Colonic mucosa (tissue), 4 donors: ENCODE measurements around the gene HSF4. TPM values are rescaled to one million over a fixed set of nuclear protein-coding genes. Genes with fewer than 3 reads are reported as not detected.

Source experiments
- DNase-seq: peaks from one replicate; pipeline ENCODE4 v3.0.0-alpha.2; 2020
- H3K27ac ChIP-seq: fragments of 200-600 bp; one replicate; pipeline ENCODE4 v1.8.0; 2021
- H3K27me3 ChIP-seq: fragments of 200-600 bp; one replicate; pipeline ENCODE4 v1.8.0; 2021
- H3K36me3 ChIP-seq: fragments of 200-600 bp; one replicate; pipeline ENCODE4 v1.8.0; 2021
- H3K4me1 ChIP-seq: fragments of 200-600 bp; one replicate; pipeline ENCODE4 v1.8.0; 2021; ENCODE audit warnings: mild to moderate bottlenecking
- H3K4me3 ChIP-seq: fragments of 200-600 bp; one replicate; pipeline ENCODE4 v1.8.0; 2021
- H3K9ac ChIP-seq, 2 donors: one replicate each; pipeline ENCODE4 v1.7.0; 2013; ENCODE audit warnings: control low read depth in 2 of 2, low read depth in 2 of 2, low read length in 2 of 2
- H3K9me3 ChIP-seq: fragments of 200-600 bp; one replicate; pipeline ENCODE4 v1.8.0; 2021
- intact Hi-C: fragments of 100-400 bp; cut with DNase I; formaldehyde crosslinking; loops from one replicate; pipeline ENCODE4 v1.14.1; 2022
- total RNA-seq, 2 donors: library from RNA; stranded (reverse); fragmentation: NEBNext Ultra II Directional in 1 of 2; extraction: Animal tissue kit (Norgen Biotek cat#: 25700) in 1 of 2; gene quantifications; one replicate each; pipeline ENCODE4 v1.2.1, GENCODE V29; 2021
- TF ChIP-seq, protein P1 (sequence below): fragments of 200-600 bp; IDR thresholded peaks from one replicate; pipeline ENCODE4 v1.8.0; 2022; ENCODE audit warnings: antibody characterized with exemption, mild to moderate bottlenecking
- donor health status: healthy.
- donor health status: DM: no; HTN: no; CAD: no.
- donor health status: DM: no; HTN: no; CAD: no.

Gene HSF4
- total RNA-seq, 2 donors from 2014 or later: 23.6 TPM

- Histone ChIP-seq H3K27me3 (no peaks in the 10 kb centered on the region), H3K9ac (peak overlapping the region; percentile 98 to 99), H3K36me3 (peaks cover 22% of the 10 kb centered on the region), H3K4me1 (peaks cover 18% of the 10 kb centered on the region), H3K4me3 (peak overlapping the region; percentile 100), H3K9me3 (no peaks in the 10 kb centered on the region), H3K27ac (no peak overlapping the region)
- DNase-seq: no peak
- intact Hi-C loops: no loop called here
- TF ChIP-seq, protein P1, sequence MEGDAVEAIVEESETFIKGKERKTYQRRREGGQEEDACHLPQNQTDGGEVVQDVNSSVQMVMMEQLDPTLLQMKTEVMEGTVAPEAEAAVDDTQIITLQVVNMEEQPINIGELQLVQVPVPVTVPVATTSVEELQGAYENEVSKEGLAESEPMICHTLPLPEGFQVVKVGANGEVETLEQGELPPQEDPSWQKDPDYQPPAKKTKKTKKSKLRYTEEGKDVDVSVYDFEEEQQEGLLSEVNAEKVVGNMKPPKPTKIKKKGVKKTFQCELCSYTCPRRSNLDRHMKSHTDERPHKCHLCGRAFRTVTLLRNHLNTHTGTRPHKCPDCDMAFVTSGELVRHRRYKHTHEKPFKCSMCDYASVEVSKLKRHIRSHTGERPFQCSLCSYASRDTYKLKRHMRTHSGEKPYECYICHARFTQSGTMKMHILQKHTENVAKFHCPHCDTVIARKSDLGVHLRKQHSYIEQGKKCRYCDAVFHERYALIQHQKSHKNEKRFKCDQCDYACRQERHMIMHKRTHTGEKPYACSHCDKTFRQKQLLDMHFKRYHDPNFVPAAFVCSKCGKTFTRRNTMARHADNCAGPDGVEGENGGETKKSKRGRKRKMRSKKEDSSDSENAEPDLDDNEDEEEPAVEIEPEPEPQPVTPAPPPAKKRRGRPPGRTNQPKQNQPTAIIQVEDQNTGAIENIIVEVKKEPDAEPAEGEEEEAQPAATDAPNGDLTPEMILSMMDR: no peak
These were observed 29.0 kb downstream of the HSF4 start for GRCh38 chr16:67193536-67193935.

- H3K4me1 ChIP-seq: peaks cover 18% of the 10 kb centered on the region
These were observed 29.7 kb downstream of the HSF4 start for GRCh38 chr16:67194260-67194659.

DNA sequence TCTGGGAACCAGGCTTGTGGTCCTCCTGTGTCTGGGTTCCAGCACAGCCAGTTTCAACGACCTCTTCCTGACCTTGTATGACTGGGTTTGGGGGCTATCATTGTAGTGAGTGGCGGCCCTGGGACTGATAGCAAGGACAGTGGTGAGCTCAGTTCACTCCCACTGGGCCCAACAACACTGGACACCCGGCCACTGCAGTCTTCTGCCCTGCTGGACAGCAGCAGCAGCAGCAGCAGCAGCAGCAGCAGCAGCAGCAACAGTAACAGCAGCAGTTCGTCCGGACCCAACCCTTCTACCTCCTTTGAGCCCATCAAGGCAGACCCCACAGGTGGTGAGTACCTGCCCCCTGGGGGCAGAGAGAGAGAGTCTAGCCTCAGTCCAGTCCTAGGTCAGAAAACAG lies 31.1 kb downstream of the HSF4 start:
- TF ChIP-seq, protein P1: no peak
- H3K36me3 ChIP-seq: peaks cover 22% of the 10 kb centered on the region
- peaks cover 18% of the 10 kb centered on the region for H3K4me1 ChIP-seq

More at GRCh38 chr16:67194260-67194659, 29.7 kb downstream of the HSF4 start:
- intact Hi-C loops: no loop called here
- TF ChIP-seq, protein P1: no peak
- no peak overlapping the region for H3K4me3 ChIP-seq
- H3K9ac ChIP-seq: peak overlapping the region; percentile 37 to 99
- H3K9me3 ChIP-seq: no peaks in the 10 kb centered on the region
- DNase-seq: no peak
- H3K27ac ChIP-seq: no peak overlapping the region
- H3K36me3 ChIP-seq: peaks cover 22% of the 10 kb centered on the region
- no peaks in the 10 kb centered on the region for H3K27me3 ChIP-seq

DNA sequence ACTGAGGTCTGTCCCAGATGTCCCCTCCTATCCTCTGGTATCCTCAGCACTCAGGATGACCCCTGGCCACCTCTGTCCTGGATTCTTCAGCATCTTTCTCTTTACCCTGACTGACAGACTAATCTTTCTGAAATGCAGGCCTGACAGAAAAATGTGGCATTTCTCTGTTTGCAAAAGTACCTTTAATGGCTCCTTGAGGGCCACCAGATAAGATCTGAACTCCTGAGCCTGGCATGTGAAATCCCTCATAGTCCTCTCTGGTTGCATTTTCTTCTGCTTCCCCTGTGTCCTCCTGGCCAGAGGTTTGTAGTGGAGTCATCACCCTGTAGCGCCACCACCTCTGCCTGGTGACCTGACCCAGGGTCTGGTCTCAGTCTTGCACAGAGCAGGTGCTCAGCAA lies 32.3 kb downstream of the HSF4 start:
- Histone ChIP-seq H3K4me3 (no peak overlapping the region), H3K36me3 (peaks cover 22% of the 10 kb centered on the region), H3K9ac (no peak overlapping the region), H3K27me3 (no peaks in the 10 kb centered on the region), H3K27ac (no peak overlapping the region), H3K4me1 (peaks cover 13% of the 10 kb centered on the region), H3K9me3 (no peaks in the 10 kb centered on the region)
- TF ChIP-seq, protein P1: no peak
- DNase-seq: no peak
- intact Hi-C loops: loop anchor here (5.0 kb wide), 1 partner anchor 85 kb away; no protein-coding TSS in a partner anchor

More for the DNA sequence above, 31.1 kb downstream of the HSF4 start:
- DNase-seq: no peak
- Histone ChIP-seq H3K4me3 (no peak overlapping the region), H3K9me3 (no peaks in the 10 kb centered on the region), H3K27ac (no peak overlapping the region), H3K27me3 (no peaks in the 10 kb centered on the region), H3K9ac (no peak overlapping the region)
- intact Hi-C loops: loop anchor here (5.0 kb wide), 1 partner anchor 87 kb away; no protein-coding TSS in a partner anchor

GRCh38 chr16:67197704-67198103 lies 33.2 kb downstream of the HSF4 start:
- Histone ChIP-seq H3K27me3 (no peaks in the 10 kb centered on the region), H3K9me3 (no peaks in the 10 kb centered on the region), H3K4me1 (peaks cover 12% of the 10 kb centered on the region), H3K9ac (peak overlapping the region in 1 of 2 donors; percentile 71), H3K36me3 (peaks cover 22% of the 10 kb centered on the region), H3K27ac (peak overlapping the region; percentile 96), H3K4me3 (no peak overlapping the region)
- TF ChIP-seq, protein P1: no peak
- intact Hi-C loops: loop anchor here (5.0 kb wide), 1 partner anchor 85 kb away; no protein-coding TSS in a partner anchor
- DNase-seq: no peak
